ENCODE data around the gene GUCY2C. TPM values are rescaled to one million over a fixed set of nuclear protein-coding genes. Genes with fewer than 3 reads are reported as not detected.
A peak's percentile ranks its signal among the peaks of the same experiment; 100 is the strongest.

The GUCY2C gene
- total and polyA plus RNA-seq, 10 of the 15 experiments (the other 5 are each of a cell fraction or from before 2014, with no cell fraction given) = 0.08 to 0.60 (median 0.17) TPM

GRCh38 chr12:14689996-14690395 lies 6.4 kb downstream of the GUCY2C start:
- peak; percentile 13 for FAIRE-seq
- no peak overlapping the region for H3K4me3 ChIP-seq
- TF ChIP-seq SUPT20H (IDR thresholded peaks at IDR 0.05; ENCODE audit: borderline replicate concordance, control insufficient read depth, low read depth, low read length) (no peak), ETV6 (conservative IDR thresholded peaks at IDR 0.05 in 1 of 2, IDR thresholded peaks at IDR 0.05 in 1 of 2; ENCODE audit: borderline replicate concordance in 1 of 2, low read depth in 1 of 2) (no peak), ZNF207 (IDR thresholded peaks at IDR 0.05; ENCODE audit: borderline replicate concordance) (no peak), RAD21 (IDR thresholded peaks at IDR 0.05; ENCODE audit: insufficient read depth, low read depth, low read length) (no peak), ZNF24 (IDR thresholded peaks at IDR 0.05) (no peak), REST (IDR thresholded peaks at IDR 0.05; ENCODE audit: low read depth, low read length) (no peak), USF1 (IDR thresholded peaks at IDR 0.05; ENCODE audit: borderline replicate concordance, extremely low read length, insufficient read depth, low read depth, low read length) (no peak), KLF5 (IDR thresholded peaks at IDR 0.05; ENCODE audit: partially characterized antibody) (no peak), MEF2B (IDR thresholded peaks at IDR 0.05; ENCODE audit: partially characterized antibody, poor library complexity, severe bottlenecking) (peak; percentile 45), HCFC1 (IDR thresholded peaks at IDR 0.05; ENCODE audit: low read length) (no peak), MTA2 (IDR thresholded peaks at IDR 0.05; ENCODE audit: low read depth) (peak; percentile 80), ZNF384 (IDR thresholded peaks at IDR 0.05; ENCODE audit: borderline replicate concordance, low read depth, low read length) (no peak), ZNF622 (IDR thresholded peaks at IDR 0.05) (no peak), SPI1 (IDR thresholded peaks at IDR 0.05; ENCODE audit: borderline replicate concordance, insufficient read depth, low read depth, low read length) (no peak), HDAC2 (IDR thresholded peaks at IDR 0.05) (no peak), CBX5 (IDR thresholded peaks at IDR 0.05; ENCODE audit: low read depth) (no peak), PML (IDR thresholded peaks at IDR 0.05; ENCODE audit: low read length) (no peak), ASH2L (IDR thresholded peaks at IDR 0.05; ENCODE audit: borderline replicate concordance, low read depth) (no peak)

More at GRCh38 chr12:14689996-14690395, 6.4 kb downstream of the GUCY2C start:
- H4K20me1 ChIP-seq (ENCODE audit: control insufficient read depth, insufficient read depth) = no peaks in the 10 kb centered on the region
- H3K9me3 ChIP-seq (replicated peaks; ENCODE audit: control insufficient read depth, insufficient read depth, low read length) = no peaks in the 10 kb centered on the region
- ATAC-seq (peak; percentile 53; the same call in 2 of the 3 replicates), DNase-seq (ENCODE audit: low read depth, low spot score) (no peak)
- SMC1A ChIA-PET (ENCODE audit: uncharacterized antibody, unreplicated experiment) = interaction anchor here (1.4 kb wide), 1 partner anchor 27 kb away, joined by 3 read pairs; no protein-coding TSS in a partner anchor
- CTCF ChIA-PET = no interaction called here
- no peaks in the 10 kb centered on the region for H3K79me2 ChIP-seq (ENCODE audit: control insufficient read depth, insufficient read depth, low read length)
- POLR2A ChIA-PET = no interaction called here
- intact Hi-C loops (cut with micrococcal nuclease; ENCODE audit: unreplicated experiment) (no loop called here), in situ Hi-C loops (cut with MboI) (no loop called here)
- H3K27me3 ChIP-seq (replicated peaks in 1 of 2; ENCODE audit: control insufficient read depth in 2 of 2, insufficient read depth in 2 of 2, low read length in 1 of 2) = no peaks in the 10 kb centered on the region
- H3K9ac ChIP-seq (ENCODE audit: control insufficient read depth, insufficient read depth, low read length) = no peak overlapping the region
- H3K4me1 ChIP-seq (ENCODE audit: control insufficient read depth, insufficient read depth, low read length) = peaks cover 7% of the 10 kb centered on the region; the same call in 1 of the 2 replicates
- H3K36me3 ChIP-seq (ENCODE audit: control insufficient read depth in 2 of 2, insufficient read depth in 2 of 2, low read length in 1 of 2) = no peaks in the 10 kb centered on the region
- H2AFZ ChIP-seq (ENCODE audit: control insufficient read depth, low read depth, low read length) = peak overlapping the region; percentile 38
- RAD21 ChIA-PET (ENCODE audit: unreplicated experiment) = no interaction called here
- H3K27ac ChIP-seq (ENCODE audit: control insufficient read depth, insufficient read depth) = no peak overlapping the region
- H3K4me2 ChIP-seq (ENCODE audit: control insufficient read depth, insufficient read depth) = peak overlapping the region; percentile 60
- BruUV-seq (replicated peaks) = no TSS peak

Data from GM12878 (cell line).